ENCODE results near the gene ACVR2A. TPM values are rescaled to one million over a fixed set of nuclear protein-coding genes. Genes with fewer than 3 reads are reported as not detected.

Gene ACVR2A
- total RNA-seq, 1 experiment from 2014 or later: 9.4 TPM

- RAD21 ChIA-PET (ENCODE audit: low non-redundant PET in 1 of 2, low total read pairs in 2 of 2, uncharacterized antibody in 2 of 2, unreplicated experiment in 2 of 2): no interaction called here
- Histone ChIP-seq H3K9me3 (ENCODE audit: control insufficient read depth in 1 of 2, insufficient read depth in 1 of 2, low read depth in 1 of 2, low read length in 2 of 2) (no peaks in the 10 kb centered on the region), H3K9ac (ENCODE audit: low read length) (no peak overlapping the region), H3K36me3 (ENCODE audit: control insufficient read depth in 1 of 2, insufficient read depth in 2 of 2, low read length in 2 of 2) (peaks cover 3 to 5% of the 10 kb centered on the region in 2 experiments; a peak in 2 of 4 replicates), H3K27me3 (ENCODE audit: insufficient read depth, low read length) (no peaks in the 10 kb centered on the region), H3K27ac (ENCODE audit: low read depth, low read length) (no peak overlapping the region), H3K4me1 (ENCODE audit: control insufficient read depth in 1 of 2, insufficient read depth in 2 of 2, low read length in 2 of 2) (no peaks in the 10 kb centered on the region), H3K9me2 (ENCODE audit: insufficient read depth) (no peaks in the 10 kb centered on the region), H3K4me2 (ENCODE audit: low read length) (no peak overlapping the region), H4K20me1 (ENCODE audit: insufficient read depth) (no peaks in the 10 kb centered on the region; the same call in 1 of the 2 replicates), H2AFZ (ENCODE audit: low read depth, low read length, poor library complexity, severe bottlenecking) (no peak overlapping the region), H3K79me2 (ENCODE audit: insufficient read depth, low read length) (no peaks in the 10 kb centered on the region), H3K4me3 (replicated peaks in 1 of 2; ENCODE audit: low read depth in 1 of 2, low read length in 2 of 2) (no peak overlapping the region)
- TF ChIP-seq MAX (IDR thresholded peaks at IDR 0.05): no peak
- no peak for TF ChIP-seq SIN3A (IDR thresholded peaks at IDR 0.05; ENCODE audit: low read depth)
- no peak for TF ChIP-seq RAD21 (IDR thresholded peaks at IDR 0.05; ENCODE audit: low read depth)
- TF ChIP-seq REST (IDR thresholded peaks at IDR 0.05; ENCODE audit: low read depth): no peak
- TF ChIP-seq FOSL1 (IDR thresholded peaks at IDR 0.05; ENCODE audit: low read depth): no peak
- TF ChIP-seq ATF3 (IDR thresholded peaks at IDR 0.05): no peak
- no peak for TF ChIP-seq POLR2AphosphoS5 (IDR thresholded peaks at IDR 0.05; ENCODE audit: low read depth, low read length)
- TF ChIP-seq ZFX (IDR thresholded peaks at IDR 0.05): no peak
- no peak for TF ChIP-seq ELF1 (IDR thresholded peaks at IDR 0.05; ENCODE audit: borderline replicate concordance, low read depth)
- no TSS peak for BruUV-seq (replicated peaks)
- POLR2A ChIA-PET: no interaction called here
- no peak for ATAC-seq
- intact Hi-C loops (cut with micrococcal nuclease): no loop called here
- CTCF ChIA-PET: no interaction called here
- DNase-seq (ENCODE audit: low read depth, low spot score): no peak
Measured at GRCh38 chr2:147952118-147952517, 107.3 kb downstream of the ACVR2A start.
